ENCODE measurements around the gene GALNT17. TPM values are rescaled to one million over a fixed set of nuclear protein-coding genes. Genes with fewer than 3 reads are reported as not detected.

GALNT17 gene
- total RNA-seq, 4 donors from 2014 or later, result 0.63 to 7.5 (median 3.1) TPM

- intact Hi-C loops (cut with DNase I; ENCODE audit: low total_unique reads), result no loop called here
- H3K4me3 ChIP-seq (ENCODE audit: low read depth, poor library complexity, severe bottlenecking), result no peak overlapping the region
- TF ChIP-seq CTCF (IDR thresholded peaks at IDR 0.05), result no peak
- TF ChIP-seq POLR2A (IDR thresholded peaks at IDR 0.05), result no peak
- DNase-seq (ENCODE audit: low spot score in 2 of 2), result no peak
- WGBS, 2 donors, result 70 to 76% methylated on average over 5 of the region's 5 CpGs
These were observed 193.2 kb downstream of the GALNT17 start for GRCh38 chr7:71325151-71325550.

- TF ChIP-seq CTCF (IDR thresholded peaks at IDR 0.05), result no peak
- no peak for TF ChIP-seq POLR2A (IDR thresholded peaks at IDR 0.05)
- intact Hi-C loops (cut with DNase I; ENCODE audit: low total_unique reads), result no loop called here
- H3K4me3 ChIP-seq (ENCODE audit: low read depth, poor library complexity, severe bottlenecking), result no peak overlapping the region
- 37 to 40% methylated on average over 1 of the region's 1 CpG for WGBS, 2 donors
- DNase-seq (ENCODE audit: low spot score in 2 of 2), result no peak
These were observed 194.7 kb downstream of the GALNT17 start for GRCh38 chr7:71326595-71326994.

GRCh38 chr7:71327946-71328345, 196.0 kb downstream of the GALNT17 start:
- intact Hi-C loops (cut with DNase I; ENCODE audit: low total_unique reads), result no loop called here
- no peak for DNase-seq (ENCODE audit: low spot score in 2 of 2)
- TF ChIP-seq CTCF (IDR thresholded peaks at IDR 0.05), result no peak
- TF ChIP-seq POLR2A (IDR thresholded peaks at IDR 0.05), result no peak
- 81 to 85% methylated on average over 5 of the region's 5 CpGs for WGBS, 2 donors
- no peak overlapping the region for H3K4me3 ChIP-seq (ENCODE audit: low read depth, poor library complexity, severe bottlenecking)

- TF ChIP-seq CTCF (IDR thresholded peaks at IDR 0.05) (no peak), POLR2A (IDR thresholded peaks at IDR 0.05) (no peak)
- intact Hi-C loops (cut with DNase I; ENCODE audit: low total_unique reads), result no loop called here
- DNase-seq (ENCODE audit: low spot score in 2 of 2), result no peak
- H3K4me3 ChIP-seq (ENCODE audit: low read depth, poor library complexity, severe bottlenecking), result no peak overlapping the region
- 63 to 72% methylated on average over 10 of the region's 10 CpGs for WGBS, 2 donors
These were observed 197.2 kb downstream of the GALNT17 start for GRCh38 chr7:71329030-71329660.

- 65 to 66% methylated on average over 4 of the region's 4 CpGs for WGBS, 2 donors
- DNase-seq (ENCODE audit: low spot score in 2 of 2), result no peak
- intact Hi-C loops (cut with DNase I; ENCODE audit: low total_unique reads), result no loop called here
- no peak overlapping the region for H3K4me3 ChIP-seq (ENCODE audit: low read depth, poor library complexity, severe bottlenecking)
- TF ChIP-seq POLR2A (IDR thresholded peaks at IDR 0.05) (no peak), CTCF (IDR thresholded peaks at IDR 0.05) (no peak)
These were observed 200.3 kb downstream of the GALNT17 start for GRCh38 chr7:71332207-71332606.

- no peak for DNase-seq (ENCODE audit: low spot score in 2 of 2)
- WGBS, 2 donors, result 6 to 14% methylated on average over 1 of the region's 1 CpG
- TF ChIP-seq POLR2A (IDR thresholded peaks at IDR 0.05), result no peak
- no peak for TF ChIP-seq CTCF (IDR thresholded peaks at IDR 0.05)
- intact Hi-C loops (cut with DNase I; ENCODE audit: low total_unique reads), result no loop called here
- no peak overlapping the region for H3K4me3 ChIP-seq (ENCODE audit: low read depth, poor library complexity, severe bottlenecking)
These were observed 202.6 kb downstream of the GALNT17 start for GRCh38 chr7:71334541-71334940.
